RCC 7860 (cell line): Measurements from ENCODE around the gene RITA1.

ENCODE experiments used
- DNase-seq: peaks from one replicate; pipeline ENCODE4 v3.0.0-alpha.2; 2015; ENCODE audit warnings: low spot score
- FAIRE-seq: peaks from 2 replicates; lab custom pipeline; 2012; peaks lifted over from hg19 to GRCh38; lab: Jason Lieb, UNC

RITA1 gene

GRCh38 chr12:113173081-113173698 is 12.3 kb upstream of the RITA1 start:
- FAIRE-seq (no peak), DNase-seq (no peak)

- peak; percentile 27 for DNase-seq
- no peak for FAIRE-seq
Measured at GRCh38 chr12:113174461-113175384, 10.8 kb upstream of the RITA1 start.

- no peak for DNase-seq
- no peak for FAIRE-seq
Measured at GRCh38 chr12:113179023-113179422, 6.5 kb upstream of the RITA1 start.

DNA sequence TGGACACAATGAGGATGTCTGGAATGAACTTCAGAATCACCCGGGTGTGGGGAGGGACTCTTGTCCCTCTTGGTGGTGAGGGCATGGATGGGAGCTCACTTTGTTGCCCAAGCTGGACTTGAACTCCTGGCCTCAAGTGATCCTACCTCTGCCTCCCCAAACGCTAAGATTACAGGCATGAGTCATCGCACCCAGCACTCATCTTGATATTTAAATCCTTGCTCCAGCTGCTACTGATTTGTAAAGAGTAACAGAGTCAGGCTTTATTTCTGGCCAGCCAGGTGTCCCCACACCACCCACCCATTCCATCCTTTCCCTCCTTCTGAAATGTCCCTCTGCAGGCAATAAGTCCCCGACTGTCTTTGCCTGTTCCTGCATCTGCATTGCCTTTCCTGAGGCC is 5.2 kb upstream of the RITA1 start:
- FAIRE-seq (no peak), DNase-seq (no peak)

GRCh38 chr12:113181975-113182374 is 3.5 kb upstream of the RITA1 start:
- DNase-seq (no peak), FAIRE-seq (no peak)

- DNase-seq (no peak), FAIRE-seq (no peak)
Measured at GRCh38 chr12:113183030-113183589, 2.4 kb upstream of the RITA1 start.

- no peak for FAIRE-seq
- no peak for DNase-seq
Measured at GRCh38 chr12:113184098-113184899, 1.2 kb upstream of the RITA1 start.

GRCh38 chr12:113184900-113185179 is 681 bp upstream of the RITA1 start:
- DNase-seq: peak; percentile 76
- no peak for FAIRE-seq

- no peak for FAIRE-seq
Measured at GRCh38 chr12:113186033-113186365, 478 bp downstream of the RITA1 start.

GRCh38 chr12:113186666-113187325 is 1.3 kb downstream of the RITA1 start:
- no peak for FAIRE-seq
- no peak for DNase-seq

More at GRCh38 chr12:113186033-113186365, 478 bp downstream of the RITA1 start:
- DNase-seq: no peak

DNA sequence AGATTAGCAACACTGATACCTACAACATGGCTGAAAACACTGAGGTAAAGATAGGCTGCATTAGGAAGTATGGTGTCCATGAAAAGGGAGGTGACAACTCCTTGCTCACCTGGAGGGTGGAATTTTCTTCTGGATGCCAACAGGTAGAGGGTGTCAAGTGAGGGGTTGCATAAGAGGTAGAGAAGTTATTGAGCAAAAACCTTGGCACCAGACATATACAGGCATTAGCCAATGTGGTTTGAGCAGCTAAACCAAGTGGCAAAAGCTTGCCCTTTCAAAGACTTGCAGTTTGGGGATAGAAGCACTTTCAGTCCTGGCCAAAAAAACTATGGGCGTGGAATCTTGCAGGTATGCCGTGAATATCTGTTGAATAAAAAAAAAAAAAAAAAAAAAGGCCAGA is 3.8 kb downstream of the RITA1 start:
- DNase-seq: no peak
- no peak for FAIRE-seq

GRCh38 chr12:113190761-113191160 is 5.2 kb downstream of the RITA1 start:
- FAIRE-seq: no peak
- DNase-seq: peak; percentile 4

- no peak for FAIRE-seq
- no peak for DNase-seq
Measured at GRCh38 chr12:113191227-113191626, 5.7 kb downstream of the RITA1 start.

- FAIRE-seq (peak; percentile 55), DNase-seq (peak; percentile 64)
Measured at GRCh38 chr12:113194971-113195391, 9.5 kb downstream of the RITA1 start.

DNA sequence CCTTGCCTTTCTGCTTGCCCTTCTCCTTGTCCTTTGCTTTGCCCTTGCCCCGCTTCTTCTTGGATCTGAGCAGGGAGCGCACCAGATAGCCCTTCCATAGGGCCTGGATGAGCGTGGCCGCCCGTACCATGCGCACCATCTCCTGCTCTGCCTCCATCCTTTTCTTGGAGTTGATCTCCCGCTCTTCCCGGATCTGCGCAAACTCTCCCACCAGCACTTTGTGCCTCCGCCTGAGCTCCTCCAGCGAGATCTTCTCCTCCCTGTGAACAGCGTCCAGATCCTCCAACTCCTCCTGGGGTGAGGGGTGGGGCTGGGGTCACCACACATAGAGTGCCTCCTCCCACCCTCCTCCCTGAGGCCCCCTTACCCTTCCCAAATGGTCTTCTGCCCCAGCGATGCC is 10.1 kb downstream of the RITA1 start:
- FAIRE-seq: no peak
- no peak for DNase-seq

DNA sequence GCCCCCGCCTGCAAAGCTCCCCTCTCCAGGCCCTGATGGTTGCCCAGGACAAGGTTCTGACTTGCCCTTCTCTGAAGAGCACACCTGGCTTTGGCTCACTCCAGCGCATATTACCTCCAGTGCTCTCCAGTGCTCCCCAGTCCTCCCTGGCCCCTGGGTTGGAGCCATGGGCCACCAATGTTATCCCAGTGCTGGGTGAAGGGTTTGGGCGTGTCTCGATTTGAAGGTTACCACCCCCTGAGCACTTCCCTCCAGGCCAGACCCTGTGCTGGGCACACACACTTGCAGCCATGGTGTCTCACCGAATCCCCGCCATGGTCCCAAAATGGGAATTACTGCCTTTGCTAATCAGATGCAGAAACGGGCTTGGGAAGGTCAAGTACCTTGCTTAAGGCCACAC is 11.1 kb downstream of the RITA1 start:
- no peak for DNase-seq
- FAIRE-seq: no peak

DNA sequence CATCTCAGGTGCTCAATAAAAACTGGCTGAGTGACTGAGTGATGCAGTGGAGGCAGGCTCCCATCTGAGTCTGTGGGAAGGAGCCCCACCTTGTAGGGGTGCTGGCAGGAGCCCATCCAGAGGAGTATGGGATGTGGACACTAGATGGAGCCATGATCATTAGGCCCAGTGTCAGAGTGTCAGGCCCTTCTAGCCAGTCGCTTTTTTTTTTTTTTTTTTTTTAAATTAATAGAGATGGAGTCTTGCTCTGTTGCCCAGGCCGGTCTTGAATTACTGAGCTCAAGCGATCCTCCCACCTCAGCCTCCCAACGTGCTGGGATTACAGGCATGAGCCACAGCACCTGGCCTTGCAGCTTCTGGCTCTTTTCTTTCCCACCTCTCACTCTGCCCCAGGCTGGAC is 11.5 kb downstream of the RITA1 start:
- DNase-seq (peak; percentile 61), FAIRE-seq (no peak)

GRCh38 chr12:113197518-113198077 is 12.1 kb downstream of the RITA1 start:
- FAIRE-seq: no peak
- no peak for DNase-seq

DNA sequence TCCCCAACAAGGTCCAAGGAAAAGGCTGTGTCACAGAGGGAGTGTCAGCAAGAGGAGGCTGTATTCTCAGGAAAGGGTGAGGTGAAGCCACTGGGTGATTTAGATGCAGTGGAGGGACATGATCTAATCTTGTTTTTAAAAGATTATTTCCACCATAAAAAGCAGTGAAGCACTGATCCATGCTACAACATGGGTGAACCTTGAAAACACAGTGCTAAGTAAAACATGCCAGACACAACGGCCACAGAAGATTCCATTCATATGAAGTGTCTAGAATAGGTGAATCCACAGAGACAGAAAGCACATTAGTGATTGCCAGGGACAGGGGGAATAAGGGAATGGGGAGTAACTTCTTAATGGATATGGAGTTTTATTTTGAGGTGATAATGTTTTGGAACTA is 12.8 kb downstream of the RITA1 start:
- peak; percentile 52 for DNase-seq
- no peak for FAIRE-seq

DNA sequence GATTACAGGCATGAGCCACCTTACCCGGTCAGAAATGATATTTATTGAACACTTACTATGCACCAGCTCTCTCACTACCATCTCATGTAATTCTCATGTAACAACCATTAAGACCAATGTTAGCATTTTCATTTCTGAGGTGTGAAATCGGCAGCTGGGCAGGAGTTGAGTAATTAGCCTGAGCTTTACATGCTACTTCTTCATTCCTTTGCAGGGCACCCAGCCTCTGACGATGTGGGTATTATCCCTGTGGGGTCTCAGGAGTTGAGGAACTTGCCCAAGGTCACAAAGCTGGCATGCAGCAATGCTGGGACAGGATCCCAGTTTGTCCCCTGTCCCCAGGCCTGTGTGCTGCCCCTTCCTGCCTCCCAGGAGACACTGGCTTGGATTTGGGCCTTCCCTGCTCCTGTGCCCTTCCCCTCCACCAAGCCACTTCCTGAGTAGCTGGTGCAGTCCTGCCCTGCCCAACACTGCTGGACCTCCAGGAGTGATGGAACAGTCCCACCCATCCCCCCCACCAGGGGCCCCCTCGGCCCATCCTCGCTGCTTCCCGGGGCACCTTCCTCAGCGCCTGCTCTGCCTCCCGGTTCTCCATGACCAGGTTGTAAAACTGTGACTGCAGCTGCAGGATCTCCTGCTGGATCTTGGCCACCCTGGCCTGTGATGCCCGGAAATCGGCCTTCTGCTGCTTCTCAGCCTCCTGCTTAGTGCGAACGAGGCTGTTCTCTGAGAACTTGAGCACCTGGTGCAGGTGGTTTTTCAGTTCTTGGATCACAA is 14.7 kb downstream of the RITA1 start:
- DNase-seq: no peak
- no peak for FAIRE-seq
